Kidney (tissue), 11 donors: ENCODE measurements around the gene RAET1G. TPM values are rescaled to one million over a fixed set of nuclear protein-coding genes. Genes with fewer than 3 reads are reported as not detected.
"Not testable (repeated sequence)": the region's sequence is repeated elsewhere in the genome, so short reads cannot be mapped to it uniquely, and the experiment has no call there.

Source experiments
- DNase-seq, 5 donors: peaks; one replicate each; pipeline ENCODE4 v3.0.0-alpha.2; 2013 to 2020
- FAIRE-seq: peaks from 2 replicates; lab custom pipeline; 2012; peaks lifted over from hg19 to GRCh38; lab: Jason Lieb, UNC
- H3K27ac ChIP-seq, 2 donors: one replicate each; pipeline ENCODE4 v1.7.0; 2013; ENCODE audit warnings: low read depth in 2 of 2, low read length in 2 of 2, inconsistent platforms in 1 of 2
- H3K27me3 ChIP-seq: one replicate; pipeline ENCODE4 v1.7.1; 2013; ENCODE audit warnings: low read length, inconsistent platforms; ENCODE audit not compliant: control insufficient read depth, insufficient read depth
- H3K36me3 ChIP-seq, 3 donors: one replicate each; pipeline versions ENCODE4 v1.7.0 to v1.7.1; 2013; ENCODE audit warnings: low read length in 3 of 3, control low read depth in 1 of 3, inconsistent platforms in 1 of 3; ENCODE audit not compliant: insufficient read depth in 3 of 3, control insufficient read depth in 2 of 3
- H3K4me1 ChIP-seq, 3 donors: one replicate each; pipeline versions ENCODE4 v1.7.0 to v1.7.1; 2013; ENCODE audit warnings: low read length in 3 of 3, inconsistent platforms in 1 of 3, low read depth in 1 of 3; ENCODE audit not compliant: control insufficient read depth in 2 of 3, insufficient read depth in 2 of 3
- H3K4me3 ChIP-seq, 3 donors: one replicate each; pipeline versions ENCODE4 v1.7.0 to v1.8.1; 2013; ENCODE audit warnings: low read length in 3 of 3, control low read depth in 1 of 3, inconsistent platforms in 1 of 3
- H3K9ac ChIP-seq, 3 donors: one replicate each; pipeline versions ENCODE4 v1.7.0 to v1.7.1; 2013; ENCODE audit warnings: low read length in 3 of 3, control low read depth in 1 of 3, inconsistent platforms in 1 of 3
- H3K9me3 ChIP-seq, 3 donors: one replicate each; pipeline versions ENCODE4 v1.7.0 to v1.7.1; 2013; ENCODE audit warnings: low read length in 3 of 3, control low read depth in 1 of 3, inconsistent platforms in 1 of 3; ENCODE audit not compliant: control insufficient read depth in 2 of 3, insufficient read depth in 1 of 3
- intact Hi-C: fragments of 100-400 bp; cut with DNase I; formaldehyde crosslinking; loops from one replicate; pipeline ENCODE4 v1.11.1; 2022
- polyA plus RNA-seq: library from polyadenylated mRNA; stranded (reverse); fragments of 350-450 nt; fragmentation: Illumina TruSeq; extraction: RNeasy Lipid Tissue Mini Kit (QIAGEN cat#74804); gene quantifications from one replicate; pipeline ENCODE4 v1.2.3, GENCODE V29; 2014; ENCODE audit warnings: low read depth, low replicate concordance; ENCODE audit not compliant: insufficient read depth
- total RNA-seq: library from RNA; stranded (reverse); fragmentation: NEBNext Ultra II Directional; extraction: Animal tissue kit (Norgen Biotek cat#: 25700); gene quantifications from one replicate; pipeline ENCODE4 v1.2.1, GENCODE V29; 2021
- donor health status: control.
- donor health status: control.
- donor health status: DM: yes; HTN: yes; CAD: no.
- donor health status: Normal renal cell carcinoma (clear cell type).

RAET1G gene
- total and polyA plus RNA-seq, 2 donors from 2014 or later: 0.41 to 1.3 TPM

- FAIRE-seq, intact Hi-C loops, H3K9ac ChIP-seq, H3K27ac ChIP-seq, H3K4me3 ChIP-seq, H3K9me3 ChIP-seq, H3K4me1 ChIP-seq, H3K36me3 ChIP-seq: not testable (repeated sequence)
- DNase-seq: peak in 1 of 5 donors; percentile 4
- H3K27me3 ChIP-seq: peaks cover 54% of the 10 kb centered on the region
Observed at GRCh38 chr6:149955654-149956317, 32.9 kb upstream of the RAET1G start.

GRCh38 chr6:149954984-149955653 is 32.2 kb upstream of the RAET1G start:
- DNase-seq: peak in 1 of 5 donors; percentile 5
- H3K9ac ChIP-seq, H3K36me3 ChIP-seq, H3K4me1 ChIP-seq, H3K4me3 ChIP-seq, H3K9me3 ChIP-seq, H3K27ac ChIP-seq, intact Hi-C loops, FAIRE-seq: not testable (repeated sequence)
- H3K27me3 ChIP-seq: peaks cover 52% of the 10 kb centered on the region

GRCh38 chr6:149954328-149954983 is 31.5 kb upstream of the RAET1G start:
- intact Hi-C loops: not testable (repeated sequence)

GRCh38 chr6:149953934-149954327 is 31.0 kb upstream of the RAET1G start:
- H3K4me3 ChIP-seq: not testable (repeated sequence)

More at GRCh38 chr6:149954328-149954983, 31.5 kb upstream of the RAET1G start:
- H3K9me3 ChIP-seq, H3K36me3 ChIP-seq, H3K9ac ChIP-seq, H3K4me3 ChIP-seq, H3K4me1 ChIP-seq, FAIRE-seq, H3K27ac ChIP-seq: not testable (repeated sequence)
- H3K27me3 ChIP-seq: peaks cover 52% of the 10 kb centered on the region
- peak in 1 of 5 donors; percentile 7 for DNase-seq

GRCh38 chr6:149953390-149953789 is 30.5 kb upstream of the RAET1G start:
- peak in 1 of 5 donors; percentile 5 for DNase-seq
- H3K4me1 ChIP-seq, FAIRE-seq, H3K9ac ChIP-seq, H3K4me3 ChIP-seq, H3K9me3 ChIP-seq, intact Hi-C loops, H3K36me3 ChIP-seq, H3K27ac ChIP-seq: not testable (repeated sequence)
- H3K27me3 ChIP-seq: peaks cover 51% of the 10 kb centered on the region

More at GRCh38 chr6:149953934-149954327, 31.0 kb upstream of the RAET1G start:
- H3K4me1 ChIP-seq, H3K36me3 ChIP-seq, H3K27ac ChIP-seq, intact Hi-C loops, DNase-seq, H3K9ac ChIP-seq, FAIRE-seq, H3K9me3 ChIP-seq: not testable (repeated sequence)
- peaks cover 51% of the 10 kb centered on the region for H3K27me3 ChIP-seq
